Stimulated activated memory B cell treated with anti-CD40 and anti-IgM and Interleukin-4, amounts not matched to agents 10 μg/mL and 1 μg/mL and 100 μg/mL, for 72 hours (primary cell): ENCODE results near the gene SPATS1.

ENCODE experiments used
- ATAC-seq: fragments of 150-1000 bp; cut with Tn5 transposase; 2 replicates; pipeline ENCODE4 v1.10.0; 2021
- H3K27ac Mint-ChIP-seq: one replicate; pipeline ENCODE4 v1.8.0; 2022; ENCODE audit warnings: mild to moderate bottlenecking, mixed read lengths
- H3K27me3 Mint-ChIP-seq: one replicate; pipeline ENCODE4 v1.8.0; 2022; ENCODE audit warnings: mixed read lengths
- H3K36me3 Mint-ChIP-seq: one replicate; pipeline ENCODE4 v1.8.0; 2022; ENCODE audit warnings: mixed read lengths
- H3K4me1 Mint-ChIP-seq: one replicate; pipeline ENCODE4 v1.8.0; 2022; ENCODE audit warnings: mixed read lengths
- H3K4me3 Mint-ChIP-seq: one replicate; pipeline ENCODE4 v1.8.0; 2022; ENCODE audit warnings: mild to moderate bottlenecking, moderate library complexity, mixed read lengths
- H3K9me3 Mint-ChIP-seq: one replicate; pipeline ENCODE4 v1.8.0; 2022; ENCODE audit warnings: mixed read lengths

Gene SPATS1

GRCh38 chr6:44342489-44342888 lies at the start of gene SPATS1:
TSS of gene SPATS1 (plus strand) at chr6:44342650. CDS start at chr6:44343096, 446 bp downstream.
- no peak for ATAC-seq
- H3K9me3 Mint-ChIP-seq: no peaks in the 10 kb centered on the region
- no peak within 1 kb of the TSS for H3K4me3 Mint-ChIP-seq
- no peak within 1 kb of the TSS for H3K27ac Mint-ChIP-seq
- H3K36me3 Mint-ChIP-seq: no peaks in the 10 kb centered on the region
- H3K27me3 Mint-ChIP-seq: peaks cover 47% of the 10 kb centered on the region
- H3K4me1 Mint-ChIP-seq: no peaks in the 10 kb centered on the region

GRCh38 chr6:44292661-44293365 lies 49.6 kb upstream of the SPATS1 start:
- no peak for ATAC-seq

GRCh38 chr6:44294832-44295791 lies 47.3 kb upstream of the SPATS1 start:
- Mint-ChIP-seq H3K36me3 (peaks cover 10% of the 10 kb centered on the region), H3K4me3 (no peak overlapping the region), H3K27ac (no peak overlapping the region), H3K9me3 (no peaks in the 10 kb centered on the region), H3K4me1 (peaks cover 18% of the 10 kb centered on the region), H3K27me3 (peaks cover 92% of the 10 kb centered on the region)
- ATAC-seq: no peak

More at GRCh38 chr6:44292661-44293365, 49.6 kb upstream of the SPATS1 start:
- H3K9me3 Mint-ChIP-seq: no peaks in the 10 kb centered on the region
- no peak overlapping the region for H3K4me3 Mint-ChIP-seq
- no peak overlapping the region for H3K27ac Mint-ChIP-seq
- H3K27me3 Mint-ChIP-seq: peaks cover 87% of the 10 kb centered on the region
- peaks cover 13% of the 10 kb centered on the region for H3K4me1 Mint-ChIP-seq
- H3K36me3 Mint-ChIP-seq: no peaks in the 10 kb centered on the region

GRCh38 chr6:44297063-44298038 lies 45.1 kb upstream of the SPATS1 start:
- H3K27me3 Mint-ChIP-seq: peaks cover 69% of the 10 kb centered on the region
- H3K27ac Mint-ChIP-seq: no peak overlapping the region
- peak overlapping the region; percentile 55 for H3K4me3 Mint-ChIP-seq
- no peaks in the 10 kb centered on the region for H3K9me3 Mint-ChIP-seq
- peaks cover 32% of the 10 kb centered on the region for H3K36me3 Mint-ChIP-seq
- ATAC-seq: peak; percentile 71
- H3K4me1 Mint-ChIP-seq: peaks cover 18% of the 10 kb centered on the region

- no peaks in the 10 kb centered on the region for H3K9me3 Mint-ChIP-seq
- peaks cover 41% of the 10 kb centered on the region for H3K36me3 Mint-ChIP-seq
- H3K27ac Mint-ChIP-seq: no peak overlapping the region
- H3K4me1 Mint-ChIP-seq: peaks cover 18% of the 10 kb centered on the region
- no peak for ATAC-seq
- H3K4me3 Mint-ChIP-seq: peak overlapping the region; percentile 55
- peaks cover 60% of the 10 kb centered on the region for H3K27me3 Mint-ChIP-seq
These were observed 44.2 kb upstream of the SPATS1 start for GRCh38 chr6:44298055-44298803.

- Mint-ChIP-seq H3K27me3 (peaks cover 54% of the 10 kb centered on the region), H3K36me3 (peaks cover 47% of the 10 kb centered on the region), H3K4me3 (no peak overlapping the region), H3K4me1 (peaks cover 18% of the 10 kb centered on the region), H3K9me3 (no peaks in the 10 kb centered on the region), H3K27ac (no peak overlapping the region)
- no peak for ATAC-seq
These were observed 43.6 kb upstream of the SPATS1 start for GRCh38 chr6:44298864-44299263.

GRCh38 chr6:44300292-44300823 lies 42.1 kb upstream of the SPATS1 start:
- Mint-ChIP-seq H3K27ac (no peak overlapping the region), H3K4me3 (no peak overlapping the region), H3K4me1 (peaks cover 18% of the 10 kb centered on the region), H3K36me3 (peaks cover 62% of the 10 kb centered on the region), H3K27me3 (peaks cover 39% of the 10 kb centered on the region), H3K9me3 (no peaks in the 10 kb centered on the region)
- no peak for ATAC-seq

GRCh38 chr6:44301106-44301505 lies 41.3 kb upstream of the SPATS1 start:
- peaks cover 70% of the 10 kb centered on the region for H3K36me3 Mint-ChIP-seq
- H3K9me3 Mint-ChIP-seq: no peaks in the 10 kb centered on the region

GRCh38 chr6:44301782-44302564 lies 40.5 kb upstream of the SPATS1 start:
- no peak overlapping the region for H3K27ac Mint-ChIP-seq
- ATAC-seq: no peak
- peaks cover 11% of the 10 kb centered on the region for H3K4me1 Mint-ChIP-seq
- peaks cover 23% of the 10 kb centered on the region for H3K27me3 Mint-ChIP-seq
- H3K9me3 Mint-ChIP-seq: no peaks in the 10 kb centered on the region
- peaks cover 75% of the 10 kb centered on the region for H3K36me3 Mint-ChIP-seq
- no peak overlapping the region for H3K4me3 Mint-ChIP-seq

More at GRCh38 chr6:44301106-44301505, 41.3 kb upstream of the SPATS1 start:
- Mint-ChIP-seq H3K27me3 (peaks cover 32% of the 10 kb centered on the region), H3K4me1 (peaks cover 18% of the 10 kb centered on the region), H3K4me3 (no peak overlapping the region), H3K27ac (no peak overlapping the region)
- ATAC-seq: no peak

GRCh38 chr6:44302856-44303255 lies 39.6 kb upstream of the SPATS1 start:
- peaks cover 5% of the 10 kb centered on the region for H3K4me1 Mint-ChIP-seq
- H3K36me3 Mint-ChIP-seq: peaks cover 82% of the 10 kb centered on the region
- no peaks in the 10 kb centered on the region for H3K9me3 Mint-ChIP-seq
- H3K27me3 Mint-ChIP-seq: peaks cover 15% of the 10 kb centered on the region
- H3K4me3 Mint-ChIP-seq: no peak overlapping the region
- no peak for ATAC-seq
- no peak overlapping the region for H3K27ac Mint-ChIP-seq

GRCh38 chr6:44303842-44304241 lies 38.6 kb upstream of the SPATS1 start:
- no peak overlapping the region for H3K27ac Mint-ChIP-seq

GRCh38 chr6:44304282-44305199 lies 37.9 kb upstream of the SPATS1 start:
- Mint-ChIP-seq H3K9me3 (no peaks in the 10 kb centered on the region), H3K4me1 (no peaks in the 10 kb centered on the region), H3K4me3 (no peak overlapping the region), H3K27me3 (no peaks in the 10 kb centered on the region), H3K36me3 (peaks cover 90% of the 10 kb centered on the region), H3K27ac (no peak overlapping the region)
- ATAC-seq: peak; percentile 59

More at GRCh38 chr6:44303842-44304241, 38.6 kb upstream of the SPATS1 start:
- peaks cover 5% of the 10 kb centered on the region for H3K27me3 Mint-ChIP-seq
- ATAC-seq: no peak
- H3K4me1 Mint-ChIP-seq: no peaks in the 10 kb centered on the region
- peaks cover 91% of the 10 kb centered on the region for H3K36me3 Mint-ChIP-seq
- no peaks in the 10 kb centered on the region for H3K9me3 Mint-ChIP-seq
- H3K4me3 Mint-ChIP-seq: no peak overlapping the region
